OCI-LY7 (cell line): ENCODE results near the gene EEF1E1.

ENCODE experiments used
- CTCF ChIP-seq: fragments of 200-600 bp; sonication (generic); conservative IDR thresholded peaks from 2 replicates; pipeline ENCODE4 v1.5.1; 2014; ENCODE audit warnings: mild to moderate bottlenecking, antibody characterized with exemption, low read length, moderate library complexity, mixed read lengths
- EZH2phosphoT487 ChIP-seq: fragments of 200-600 bp; sonication (generic); IDR thresholded peaks from 2 replicates; pipeline ENCODE4 v1.6.1; 2018; ENCODE audit warnings: low read depth, borderline replicate concordance, mild to moderate bottlenecking, mixed run types, antibody characterized with exemption, low read length, moderate library complexity, mixed read lengths

GRCh38 chr6:8047541-8048292, 54.6 kb downstream of the EEF1E1 start:
- TF ChIP-seq CTCF (no peak), EZH2phosphoT487 (no peak)
